DOHH2 (cell line): ENCODE results near the gene NCR1.
"Not testable (repeated sequence)": the region's sequence is repeated elsewhere in the genome, so short reads cannot be mapped to it uniquely, and the experiment has no call there.

Experiments
- CTCF ChIP-seq: fragments of 200-600 bp; sonication (generic); IDR thresholded peaks from one replicate; pipeline ENCODE4 v1.5.1; 2014; ENCODE audit warnings: antibody characterized with exemption, mild to moderate bottlenecking, low read depth, low read length; ENCODE audit not compliant: poor library complexity, severe bottlenecking
- EZH2phosphoT487 ChIP-seq: fragments of 200-600 bp; sonication (generic); IDR thresholded peaks from 2 replicates; pipeline ENCODE4 v1.6.1; 2017; ENCODE audit warnings: borderline replicate concordance, mild to moderate bottlenecking, antibody characterized with exemption, low read length, moderate library complexity, mixed read lengths

- TF ChIP-seq CTCF, EZH2phosphoT487: not testable (repeated sequence)
Observed at GRCh38 chr19:54943772-54944361, 37.9 kb downstream of the NCR1 start.
